HG02884 (cell line): ENCODE results near the gene LRFN2.

Experiments used
- ATAC-seq: cut with Tn5 transposase; IDR thresholded peaks from one replicate; pipeline ENCODE4 v1.9.1; 2021; ENCODE audit warnings: mild to moderate bottlenecking, moderate library complexity; ENCODE audit not compliant: unreplicated experiment

The LRFN2 gene

DNA sequence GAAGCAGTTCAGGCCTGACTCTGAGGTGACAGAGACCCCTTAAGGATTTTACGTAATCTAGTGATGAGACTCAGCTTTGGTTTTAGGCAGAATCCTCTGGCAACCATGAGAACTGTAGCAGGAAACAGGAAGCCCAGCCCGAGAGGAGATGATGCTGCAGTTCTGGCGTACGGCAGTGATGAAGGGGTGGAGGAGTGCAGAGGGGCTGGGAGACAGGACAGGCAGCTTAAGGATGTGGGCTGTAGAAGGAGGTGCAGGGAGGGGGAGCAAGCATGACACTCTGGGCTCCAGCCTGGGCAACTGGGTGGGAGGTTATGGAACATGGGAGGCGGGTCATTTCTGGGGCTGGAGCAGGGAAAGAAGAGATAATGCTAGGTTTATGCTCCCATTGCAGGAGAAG, 67.1 kb downstream of the LRFN2 start:
- no peak for ATAC-seq

DNA sequence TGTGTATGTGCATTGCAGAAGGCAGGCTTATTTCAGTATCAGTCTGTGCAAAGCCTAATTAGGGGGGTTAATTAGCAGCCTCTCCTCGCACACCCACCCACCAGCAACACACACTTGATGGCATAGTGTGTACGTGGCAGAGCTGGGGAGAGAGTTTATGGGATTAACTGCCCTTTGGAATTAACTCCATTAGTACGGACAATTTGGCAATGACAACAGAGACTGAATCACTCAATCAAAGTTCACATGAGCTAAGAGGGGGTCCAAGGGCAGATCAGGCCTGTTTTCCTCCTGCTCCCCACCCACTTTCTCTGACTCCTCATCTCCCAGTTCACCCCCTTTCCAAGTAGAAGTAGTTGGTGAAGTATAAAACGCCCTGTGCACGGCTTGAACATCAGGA, 69.5 kb downstream of the LRFN2 start:
- ATAC-seq: no peak

DNA sequence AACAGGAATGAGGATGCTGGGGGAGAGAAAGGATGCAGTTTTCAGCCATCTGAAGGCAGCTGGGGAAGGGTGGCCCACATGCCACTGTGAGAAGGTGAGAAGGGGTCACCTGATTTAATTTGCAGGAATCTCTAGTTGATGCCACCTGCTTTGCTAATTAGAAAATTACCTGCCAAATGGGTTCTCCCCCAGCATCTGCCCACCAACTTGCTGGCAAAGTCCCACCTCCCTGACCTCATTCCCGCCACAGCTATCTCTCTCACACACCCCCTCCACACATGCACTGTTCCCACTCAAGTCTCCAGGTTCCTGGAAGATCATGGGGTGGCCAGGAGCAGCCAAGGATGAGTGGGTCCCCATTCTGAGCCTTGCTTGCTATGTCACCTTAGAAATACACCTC, 70.7 kb downstream of the LRFN2 start:
- ATAC-seq: no peak

DNA sequence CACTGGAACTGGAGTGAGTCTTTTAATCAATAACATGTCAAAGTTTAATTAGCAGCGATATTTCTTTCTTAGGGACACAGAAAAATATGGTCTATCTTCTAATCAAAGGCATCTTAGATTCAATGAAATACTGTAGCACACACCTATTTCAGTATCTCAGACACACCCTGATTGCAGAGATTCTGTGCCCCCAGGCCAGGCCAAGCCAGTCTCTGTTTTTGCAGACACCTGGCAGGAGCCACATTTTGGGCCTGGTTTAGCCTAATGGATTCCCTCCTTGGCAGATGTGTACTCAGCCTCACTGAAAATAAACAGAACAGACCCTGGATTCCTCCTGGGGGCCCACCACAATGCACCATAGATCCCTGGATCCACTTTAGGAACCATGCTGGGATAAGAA, 74.8 kb downstream of the LRFN2 start:
- ATAC-seq: no peak

DNA sequence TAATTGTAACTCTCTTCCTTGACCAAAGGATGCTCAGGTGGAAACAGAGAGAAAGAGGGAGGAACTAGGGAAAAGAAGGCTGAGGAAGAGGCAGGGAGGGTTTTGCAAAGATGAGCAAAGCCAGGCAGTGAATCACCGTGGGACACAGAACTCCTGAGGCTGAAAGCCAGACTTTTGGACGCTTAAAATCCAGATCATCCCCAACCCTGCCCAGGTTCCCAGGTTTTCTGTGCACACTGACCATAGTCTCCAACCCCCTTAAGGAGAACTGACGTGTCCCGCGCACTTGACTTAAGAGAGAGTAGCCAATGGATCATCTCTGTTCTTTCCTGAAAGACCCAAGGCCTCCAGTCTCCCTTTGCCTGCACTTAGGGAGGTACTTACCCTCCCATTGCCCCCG, 75.3 kb downstream of the LRFN2 start:
- ATAC-seq: no peak

DNA sequence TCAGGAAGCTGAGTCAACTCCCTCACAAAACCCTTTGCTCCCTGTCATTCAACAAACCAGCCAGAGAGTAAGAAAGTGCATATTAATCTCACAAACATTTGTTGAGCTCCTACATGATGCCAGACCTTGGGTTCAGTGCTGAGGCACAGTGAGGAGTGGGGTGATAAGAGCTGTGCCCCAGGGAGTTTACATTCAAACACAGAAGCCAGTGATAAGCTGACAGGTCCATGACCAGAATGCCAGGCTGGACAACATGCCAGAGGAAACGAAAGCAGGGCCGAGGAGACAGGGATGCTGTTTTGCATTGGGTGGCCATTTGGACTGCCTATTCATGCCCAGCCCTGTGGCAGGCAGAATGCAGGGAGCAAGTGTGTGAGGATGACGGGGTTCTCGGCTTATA, 76.7 kb downstream of the LRFN2 start:
- no peak for ATAC-seq

DNA sequence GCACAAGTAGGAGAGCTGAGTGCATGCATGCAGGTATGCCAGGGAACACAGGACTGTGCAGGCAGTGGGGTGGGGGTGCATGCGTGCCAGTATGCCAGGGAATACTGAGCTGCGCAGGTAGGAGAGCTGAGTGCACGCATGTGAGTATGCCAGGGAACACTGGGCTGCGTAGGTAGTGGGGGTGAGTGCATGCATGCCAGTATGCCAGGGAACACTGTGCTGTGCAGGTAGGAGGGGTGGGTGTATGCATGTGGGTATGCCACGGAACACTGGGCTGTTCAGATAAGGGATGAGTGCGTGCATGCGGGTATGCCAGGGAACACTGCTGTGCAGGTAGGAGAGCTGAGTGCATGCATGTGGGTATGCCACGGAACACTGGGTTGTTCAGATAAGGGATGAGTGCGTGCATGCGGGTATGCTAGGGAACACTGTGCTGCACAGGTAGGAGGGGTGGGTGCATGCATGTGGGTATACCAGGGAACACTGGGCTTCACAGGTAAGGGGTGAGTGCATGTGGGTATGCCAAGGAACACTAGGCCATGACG, 77.4 kb downstream of the LRFN2 start:
- no peak for ATAC-seq

DNA sequence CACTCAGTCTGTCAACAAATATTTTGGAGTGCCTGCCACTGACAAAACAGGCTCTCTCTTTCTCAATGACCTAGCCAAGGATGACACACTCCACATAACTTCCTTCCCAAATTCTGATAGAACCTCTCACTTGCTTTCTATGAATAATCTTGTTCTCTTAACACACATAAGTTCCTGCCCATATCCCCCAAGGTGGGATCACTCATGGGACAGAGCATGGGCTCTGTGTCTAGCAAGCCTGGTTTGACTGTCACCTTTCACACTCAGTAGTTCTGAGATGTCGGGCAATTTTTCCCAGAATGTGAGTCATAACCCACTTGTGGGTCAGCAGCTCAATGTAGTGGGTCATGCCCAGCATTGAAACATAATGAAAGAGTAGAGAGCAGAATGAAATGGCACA, 78.1 kb downstream of the LRFN2 start:
- ATAC-seq: no peak

DNA sequence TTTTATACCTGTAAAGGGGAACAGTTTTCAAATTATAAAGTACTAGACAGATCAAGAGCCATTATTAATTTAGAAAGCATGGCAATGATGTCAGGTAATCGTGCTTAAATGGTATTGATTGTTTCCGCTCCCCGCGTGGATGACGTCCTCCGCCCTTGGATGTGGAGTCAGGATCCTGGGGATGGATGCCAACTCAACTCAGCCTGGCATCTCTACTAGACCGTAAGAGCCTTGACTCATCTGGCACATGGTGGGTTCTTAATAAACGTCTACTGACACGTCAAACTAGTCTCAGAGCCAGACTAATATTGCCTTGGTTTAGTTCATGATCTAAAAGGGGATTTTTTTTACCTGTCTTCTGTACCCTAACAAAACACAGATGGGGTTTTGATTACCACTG, 80.2 kb downstream of the LRFN2 start:
- no peak for ATAC-seq

DNA sequence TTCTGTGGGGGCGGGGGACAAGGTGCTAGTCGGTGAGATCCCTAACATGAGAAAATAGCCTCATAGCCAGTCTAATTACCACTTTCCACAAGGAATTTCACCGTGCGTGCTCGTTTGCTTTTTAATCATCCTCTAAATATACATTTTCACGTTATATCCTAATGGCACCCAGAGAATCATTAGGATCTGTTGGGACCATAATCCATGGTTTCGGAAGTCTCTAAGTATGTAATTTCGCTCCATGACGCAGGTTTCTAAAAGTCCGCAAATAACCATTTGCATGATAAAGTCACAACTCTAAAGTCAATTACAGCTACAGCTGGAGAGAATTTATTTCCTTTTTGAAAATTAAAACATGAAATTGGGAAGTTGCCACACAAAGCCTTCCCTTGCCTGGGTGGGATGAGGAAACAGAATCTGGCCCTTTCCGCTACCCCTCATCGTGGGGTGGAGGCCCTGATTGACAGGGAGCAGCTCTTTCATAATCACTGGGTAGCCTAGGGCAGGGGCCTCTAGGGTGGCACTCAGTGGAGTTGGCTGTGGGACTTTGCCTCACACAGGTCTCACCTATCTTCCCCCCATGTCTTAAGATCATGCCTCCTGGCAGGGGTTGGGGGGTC, 81.9 kb downstream of the LRFN2 start:
- no peak for ATAC-seq

DNA sequence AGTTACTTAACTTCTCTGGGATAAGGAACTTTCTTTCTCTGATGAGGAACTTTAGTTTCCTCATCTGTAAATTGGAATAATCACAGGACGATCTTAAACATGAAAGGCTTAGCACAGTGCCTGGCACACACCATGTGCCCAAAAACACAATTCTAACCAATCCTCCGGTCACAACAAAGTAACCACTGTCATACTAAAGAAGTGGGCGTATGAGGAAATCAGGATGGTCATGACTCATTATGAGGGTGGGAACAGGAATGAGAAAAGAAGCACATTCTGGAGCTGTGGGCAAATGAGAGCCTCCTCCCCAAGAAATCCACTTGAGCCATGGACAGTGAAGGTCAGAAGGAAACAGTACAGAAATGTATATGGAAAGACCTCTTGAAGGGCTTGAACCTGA, 82.9 kb downstream of the LRFN2 start:
- ATAC-seq: no peak

DNA sequence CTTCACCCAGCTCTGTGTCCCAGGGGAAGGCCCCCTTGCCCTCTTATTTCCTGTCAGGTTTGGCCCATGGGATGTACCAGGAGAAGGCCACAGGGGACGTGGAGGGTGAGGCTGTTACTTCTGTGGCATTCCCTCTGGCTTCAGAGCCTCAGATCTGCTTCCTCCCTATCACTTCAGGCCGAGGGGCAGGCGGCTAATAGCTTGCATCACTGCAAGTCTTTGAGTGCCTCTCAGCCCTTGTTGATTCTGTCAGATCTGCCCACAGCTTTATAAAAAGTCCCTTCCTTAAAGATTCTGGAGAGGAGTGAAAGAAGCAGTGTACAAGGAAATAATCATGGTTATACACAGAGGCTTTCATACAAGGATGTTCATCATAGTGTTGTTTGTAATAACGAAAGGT, 86.9 kb downstream of the LRFN2 start:
- no peak for ATAC-seq

DNA sequence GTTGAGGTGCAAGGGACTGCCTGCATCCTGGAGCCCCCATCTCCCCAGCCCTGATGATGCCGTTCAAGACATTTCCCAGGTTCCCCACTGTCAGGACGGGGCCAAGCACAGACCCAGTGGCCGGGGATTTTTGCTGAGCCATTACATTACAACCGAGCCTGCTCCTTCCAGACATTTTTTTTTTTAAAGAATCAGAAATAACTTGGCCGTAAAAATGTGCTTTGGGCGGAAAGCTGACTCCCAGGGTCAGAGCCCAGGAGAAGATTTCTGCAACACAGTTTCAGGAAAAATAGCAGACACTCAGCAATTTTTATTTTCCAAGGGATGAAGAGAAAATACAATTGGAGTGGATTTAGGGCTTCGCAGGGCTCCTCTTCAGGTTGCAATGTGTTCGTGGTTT, 87.9 kb downstream of the LRFN2 start:
- ATAC-seq: no peak

DNA sequence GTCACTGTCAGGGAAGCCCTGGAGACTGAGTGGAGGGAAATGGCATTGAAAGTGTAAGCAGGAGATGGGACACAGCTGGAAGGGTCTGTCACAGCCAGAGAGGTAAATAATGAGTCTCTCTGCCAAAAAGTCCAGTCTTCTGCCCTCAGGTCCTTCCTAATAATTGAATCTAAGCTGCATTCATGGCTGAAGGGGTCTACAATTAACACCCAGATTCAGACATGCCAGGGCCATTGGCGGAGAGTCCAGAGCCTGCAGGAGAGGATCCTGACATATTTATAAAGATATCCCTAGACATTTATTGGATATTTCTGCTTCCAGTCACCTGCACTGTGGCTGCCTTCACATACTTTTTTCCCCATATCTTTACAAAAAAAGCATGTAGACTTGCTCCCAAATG, 89.0 kb downstream of the LRFN2 start:
- ATAC-seq: no peak

DNA sequence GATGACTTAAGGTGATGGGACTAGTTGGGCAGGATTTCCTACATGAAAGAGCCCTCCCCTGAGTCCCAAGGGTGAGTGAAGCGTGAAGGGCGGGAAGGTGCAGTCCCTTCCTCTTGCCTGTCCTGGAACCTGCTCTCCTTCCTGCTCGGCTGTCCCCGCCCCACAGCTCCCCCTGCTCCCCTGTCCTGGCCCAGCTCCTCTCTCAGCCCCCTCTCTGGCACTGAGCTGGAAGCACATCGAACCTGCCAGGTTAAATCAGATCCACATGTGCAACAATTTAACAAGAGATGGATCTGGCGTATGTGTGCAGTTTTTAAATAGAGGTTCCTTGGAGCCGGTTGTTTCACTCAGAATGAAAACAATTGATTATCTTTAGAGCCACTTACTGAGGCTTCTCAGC, 95.0 kb downstream of the LRFN2 start:
- ATAC-seq: no peak

DNA sequence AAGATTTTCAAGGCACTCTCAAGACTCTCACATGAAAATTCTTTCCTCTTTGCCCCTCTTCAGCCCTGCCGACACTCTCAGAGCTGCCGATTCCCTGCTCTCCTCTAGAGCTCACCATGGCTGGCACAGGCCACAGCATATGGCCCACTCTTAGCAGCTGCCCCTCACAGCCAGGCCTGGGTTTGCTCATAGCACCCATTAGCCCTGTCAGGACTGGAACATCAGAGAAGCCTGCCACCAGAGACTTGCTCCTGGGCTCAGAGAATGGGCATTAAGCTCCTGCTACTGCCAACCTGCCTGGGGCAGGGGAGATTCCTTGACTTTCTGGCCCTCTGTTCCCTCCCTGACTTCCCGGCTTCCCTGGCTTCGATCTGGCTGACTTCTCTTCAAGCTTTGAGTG, 96.7 kb downstream of the LRFN2 start:
- no peak for ATAC-seq

DNA sequence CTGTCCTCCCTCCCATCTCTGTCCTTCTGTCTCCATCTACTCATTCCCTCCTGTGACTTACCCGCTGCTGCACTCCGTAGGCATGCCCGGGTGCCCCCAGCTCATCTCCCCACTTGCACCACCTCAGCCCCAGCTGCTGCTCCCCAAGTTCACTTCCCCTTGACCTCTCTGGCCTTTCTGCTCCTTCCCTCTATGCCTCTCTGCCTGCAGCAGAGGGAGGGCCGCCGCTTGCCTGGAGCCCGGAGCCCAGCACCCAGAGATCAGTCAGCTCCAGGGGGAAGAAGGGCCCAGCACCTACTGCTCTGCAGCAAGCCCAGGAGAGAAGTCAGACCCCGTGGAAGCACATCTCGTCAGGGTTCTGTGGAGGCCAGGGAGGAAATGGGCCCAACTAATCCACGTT, 97.4 kb downstream of the LRFN2 start:
- no peak for ATAC-seq

DNA sequence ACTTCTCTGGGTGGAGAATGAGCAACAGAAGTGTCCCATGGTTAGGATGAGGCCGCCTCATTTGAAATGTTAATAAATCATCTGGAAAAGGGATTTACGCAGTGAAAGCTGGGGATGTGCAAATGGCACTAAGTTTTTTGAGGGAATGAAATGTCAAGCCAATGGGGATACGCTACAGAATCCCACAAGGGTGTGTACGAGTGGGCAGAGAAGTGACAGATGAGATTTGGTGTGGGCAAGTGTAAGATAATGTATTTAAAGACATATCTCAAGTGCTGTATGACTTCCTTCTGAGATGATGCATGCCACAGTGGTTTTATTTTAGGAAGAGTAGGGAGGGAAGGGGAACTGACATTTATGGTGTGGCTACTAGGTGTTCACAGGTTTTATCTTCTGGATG, 100.6 kb downstream of the LRFN2 start:
- ATAC-seq: no peak

DNA sequence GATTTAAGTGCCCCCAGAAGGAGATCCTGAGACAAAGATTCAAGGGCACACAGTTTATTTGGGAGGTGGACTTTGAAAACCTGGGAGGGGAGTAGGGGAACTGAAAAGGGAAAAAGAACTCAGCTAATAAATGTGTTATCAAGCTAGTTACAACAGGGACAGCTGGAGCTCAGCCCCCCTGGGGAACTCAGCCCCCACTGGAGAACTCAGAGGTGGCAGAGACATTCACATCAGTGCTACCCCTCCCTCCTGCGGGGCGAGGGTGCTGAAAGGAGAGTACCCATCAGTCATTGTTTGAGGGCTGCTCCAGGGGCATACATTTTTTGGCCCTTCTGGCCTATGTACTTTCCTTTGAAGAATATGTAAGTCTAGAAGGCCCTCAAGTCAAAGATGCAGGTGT, 101.4 kb downstream of the LRFN2 start:
- no peak for ATAC-seq

DNA sequence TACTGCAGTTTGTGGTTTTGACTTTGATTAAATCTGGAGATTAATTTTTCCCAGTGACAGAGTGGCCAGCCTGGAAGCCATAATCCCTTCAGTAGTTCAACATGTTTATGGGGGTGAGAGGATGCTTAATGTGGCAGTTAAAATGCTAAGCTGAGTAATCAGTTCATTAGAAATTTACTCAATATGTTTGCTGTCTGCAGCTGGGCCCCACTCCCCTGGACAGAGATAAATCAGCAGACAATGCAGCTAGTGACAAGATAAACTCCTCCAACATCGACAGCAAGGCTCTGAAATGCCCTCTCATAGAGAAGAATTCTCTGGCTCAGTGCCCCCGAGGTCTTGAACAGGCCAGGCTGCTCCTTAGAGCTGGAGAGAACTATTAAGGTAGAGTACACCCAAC, 101.9 kb downstream of the LRFN2 start:
- no peak for ATAC-seq

DNA sequence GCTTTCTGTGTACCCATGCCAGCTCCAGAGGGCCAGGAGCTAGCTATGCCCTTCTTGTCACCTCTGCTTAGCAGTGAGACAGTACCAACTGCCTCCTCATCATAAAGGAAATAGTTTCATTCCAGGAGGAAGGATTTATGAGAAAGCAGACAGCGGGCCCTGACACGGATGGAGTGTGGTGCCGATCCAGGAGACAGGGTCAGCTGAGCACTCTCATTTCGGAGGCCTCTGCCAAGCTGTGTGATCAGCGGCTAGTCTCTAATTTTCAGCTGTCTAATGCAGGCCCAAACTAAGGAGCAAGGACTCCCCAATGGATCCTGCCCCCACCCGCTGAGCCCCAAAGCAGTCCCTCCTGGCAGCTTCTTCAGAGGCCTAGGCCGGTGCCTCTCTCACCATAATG, 103.1 kb downstream of the LRFN2 start:
- ATAC-seq: no peak

DNA sequence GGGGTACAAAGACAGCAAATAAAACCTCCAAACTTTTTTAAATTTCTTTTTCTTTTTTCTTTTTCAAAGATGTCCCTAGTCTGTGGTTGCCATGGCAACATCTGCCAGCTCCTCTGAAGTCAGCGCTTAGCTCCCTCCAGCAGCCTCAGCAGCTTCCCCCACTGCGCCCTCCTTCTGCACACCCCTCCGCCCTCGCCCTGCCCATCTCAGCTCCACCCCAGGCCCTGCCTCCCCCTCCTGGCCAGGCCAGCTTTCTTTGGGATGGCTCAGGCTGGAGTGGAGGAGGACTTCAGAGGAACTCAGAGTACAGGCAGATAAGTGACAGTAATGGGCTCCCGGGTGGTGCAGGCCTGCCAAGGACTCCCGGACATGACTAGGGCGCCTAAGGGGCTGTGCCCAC, 104.6 kb downstream of the LRFN2 start:
- ATAC-seq: no peak

DNA sequence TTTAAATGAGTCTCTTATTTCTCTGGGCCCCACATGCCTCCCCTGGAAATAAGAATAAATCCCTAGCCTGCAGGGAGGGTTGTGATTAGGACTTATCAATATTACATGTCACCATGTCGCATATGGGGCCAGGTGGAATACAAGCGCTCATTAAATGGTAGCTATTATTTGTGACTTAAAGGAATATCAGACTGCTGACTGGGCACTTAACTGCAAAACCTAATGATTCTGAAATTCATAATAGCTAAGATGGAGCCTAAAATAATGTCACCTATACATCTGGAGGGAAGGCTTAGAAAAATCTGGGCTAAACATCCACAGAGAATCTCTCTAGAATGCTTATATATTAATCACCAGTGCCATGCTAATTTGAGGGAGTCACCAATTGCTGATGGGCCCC, 106.5 kb downstream of the LRFN2 start:
- no peak for ATAC-seq
